ENCODE data around the gene TMEM63C.

The TMEM63C gene

GRCh38 chr14:77144412-77145115 lies 37.0 kb upstream of the TMEM63C start:
- H3K27ac Mint-ChIP-seq (ENCODE audit: low read depth): no peak overlapping the region

DNA sequence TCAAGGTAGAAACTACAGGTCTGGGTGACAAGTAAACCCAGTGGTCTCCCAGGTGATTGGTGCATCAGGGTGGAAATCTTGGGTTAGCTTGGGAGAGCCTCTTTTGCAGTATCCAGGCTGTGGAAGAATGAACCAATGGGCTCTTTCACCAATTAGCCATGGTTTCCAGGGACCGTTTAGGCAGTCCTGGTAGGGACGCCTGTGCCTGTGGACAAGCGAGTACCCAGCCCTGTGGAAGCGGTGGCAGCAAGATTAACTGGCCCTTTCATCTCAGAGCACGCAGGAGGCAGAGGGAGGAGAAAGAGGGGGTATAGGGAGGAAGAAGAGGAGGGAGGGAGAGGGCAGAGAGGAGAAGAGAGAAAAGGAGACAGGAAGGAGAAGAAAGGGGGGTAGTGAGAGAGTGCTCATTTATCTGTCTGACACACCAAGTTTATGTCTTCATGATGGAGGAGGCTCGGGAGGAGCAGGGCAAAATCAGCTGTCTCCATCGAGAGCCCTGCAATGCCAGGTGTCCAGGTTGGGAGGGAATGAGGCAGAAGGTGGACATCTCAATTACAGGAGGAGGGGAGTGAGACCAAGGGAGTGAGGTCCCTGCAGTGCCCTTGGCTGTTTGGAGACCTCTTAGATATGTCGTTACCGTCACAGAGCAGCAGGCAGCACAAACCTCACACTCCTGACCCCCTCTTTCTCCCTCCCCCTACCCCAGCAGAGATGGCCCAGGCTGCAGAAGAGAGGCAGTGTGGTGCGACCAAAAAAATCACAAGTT lies 35.4 kb upstream of the TMEM63C start:
- DNase-seq (ENCODE audit: low spot score in 2 of 2): no peak
- Mint-ChIP-seq H3K27ac (ENCODE audit: low read depth) (no peak overlapping the region), H3K4me3 (no peak overlapping the region), H3K9me3 (no peaks in the 10 kb centered on the region), H3K36me3 (ENCODE audit: insufficient read depth) (peaks cover 2% of the 10 kb centered on the region), H3K4me1 (no peaks in the 10 kb centered on the region), H3K27me3 (peaks cover 76% of the 10 kb centered on the region)
- no peak for ATAC-seq (replicated peaks; ENCODE audit: extremely low read depth, poor library complexity, severe bottlenecking)

More at GRCh38 chr14:77144412-77145115, 37.0 kb upstream of the TMEM63C start:
- Mint-ChIP-seq H3K9me3 (no peaks in the 10 kb centered on the region), H3K27me3 (peaks cover 83% of the 10 kb centered on the region), H3K36me3 (ENCODE audit: insufficient read depth) (peaks cover 2% of the 10 kb centered on the region), H3K4me3 (no peak overlapping the region), H3K4me1 (peaks cover 7% of the 10 kb centered on the region)
- DNase-seq (ENCODE audit: low spot score in 2 of 2): no peak
- no peak for ATAC-seq (replicated peaks; ENCODE audit: extremely low read depth, poor library complexity, severe bottlenecking)

DNA sequence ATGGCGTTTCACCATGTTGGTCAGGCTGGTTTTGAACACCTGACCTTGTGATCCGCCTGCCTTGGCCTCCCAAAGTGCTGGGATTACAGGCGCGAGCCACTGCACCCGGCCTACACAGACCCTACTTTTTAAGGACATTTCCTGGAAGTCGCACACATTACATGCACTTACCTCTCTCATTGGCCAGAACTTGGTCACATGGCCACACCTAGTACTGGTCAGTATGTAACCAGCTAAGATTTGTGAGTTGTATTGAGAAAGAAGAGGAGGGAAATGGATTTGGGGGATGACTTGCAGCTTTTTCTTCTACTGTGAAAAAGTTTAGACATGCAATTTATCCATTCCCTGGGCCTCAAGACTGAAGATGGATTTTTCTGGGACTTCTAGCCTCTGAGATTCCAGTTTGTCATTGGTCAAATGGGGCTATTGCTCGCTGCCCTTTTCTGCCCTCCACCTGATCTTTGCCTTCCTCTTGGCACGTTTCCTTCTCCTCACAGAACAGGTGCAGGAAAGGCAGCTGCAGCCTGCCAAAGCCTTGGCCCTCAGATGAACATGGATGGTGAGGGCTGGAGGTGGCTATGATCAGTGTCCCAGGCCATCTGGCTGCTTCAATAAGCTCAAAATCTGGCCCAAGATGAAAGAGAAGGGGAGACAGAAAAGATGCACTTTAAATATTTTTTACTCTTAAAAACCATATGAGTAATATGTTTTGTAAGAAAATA lies 32.9 kb upstream of the TMEM63C start:
- no peak overlapping the region for H3K27ac Mint-ChIP-seq (ENCODE audit: low read depth)
- no peaks in the 10 kb centered on the region for H3K36me3 Mint-ChIP-seq (ENCODE audit: insufficient read depth)
- H3K4me3 Mint-ChIP-seq: no peak overlapping the region
- H3K9me3 Mint-ChIP-seq: no peaks in the 10 kb centered on the region
- H3K27me3 Mint-ChIP-seq: peaks cover 76% of the 10 kb centered on the region
- ATAC-seq (replicated peaks; ENCODE audit: extremely low read depth, poor library complexity, severe bottlenecking): no peak
- DNase-seq (ENCODE audit: low spot score in 2 of 2): no peak
- no peaks in the 10 kb centered on the region for H3K4me1 Mint-ChIP-seq

GRCh38 chr14:77151245-77151644 lies 30.4 kb upstream of the TMEM63C start:
- peaks cover 76% of the 10 kb centered on the region for H3K27me3 Mint-ChIP-seq
- H3K36me3 Mint-ChIP-seq (ENCODE audit: insufficient read depth): no peaks in the 10 kb centered on the region
- no peak overlapping the region for H3K4me3 Mint-ChIP-seq
- H3K27ac Mint-ChIP-seq (ENCODE audit: low read depth): no peak overlapping the region
- no peaks in the 10 kb centered on the region for H3K9me3 Mint-ChIP-seq
- ATAC-seq (replicated peaks; ENCODE audit: extremely low read depth, poor library complexity, severe bottlenecking) (no peak), DNase-seq (ENCODE audit: low spot score in 2 of 2) (no peak)
- H3K4me1 Mint-ChIP-seq: no peaks in the 10 kb centered on the region

DNA sequence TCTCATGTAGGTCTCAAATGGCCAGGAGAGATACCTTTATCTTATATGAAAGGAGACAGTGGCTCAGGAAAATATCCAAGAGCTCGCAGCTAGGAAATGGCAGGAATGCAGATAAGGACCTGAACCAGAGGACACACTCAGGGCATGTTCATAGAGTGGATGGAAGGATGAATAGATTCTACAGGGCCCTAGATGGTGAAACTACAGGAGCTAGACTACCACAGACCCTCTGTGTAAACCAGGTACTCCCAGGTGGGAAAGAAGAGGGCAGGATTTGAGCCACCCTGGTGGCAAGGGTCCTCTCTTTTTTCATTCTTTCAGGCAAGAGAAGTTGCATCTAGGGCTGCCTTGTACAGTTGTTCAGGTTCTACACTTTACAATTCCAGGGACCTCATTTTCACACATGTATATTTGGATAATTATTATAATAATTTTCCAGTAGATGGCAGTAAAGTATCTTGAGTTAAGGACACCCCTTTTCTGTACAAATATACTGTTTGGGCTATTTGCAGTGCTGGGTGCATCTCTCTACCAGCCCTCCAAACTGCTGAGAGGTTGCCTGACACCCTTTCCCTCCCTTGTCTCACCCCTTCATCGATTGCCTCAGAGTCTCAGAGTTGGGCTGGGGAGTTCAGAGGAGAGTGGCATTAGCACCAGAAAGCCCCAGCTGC lies 29.5 kb upstream of the TMEM63C start:
- Mint-ChIP-seq H3K9me3 (no peaks in the 10 kb centered on the region), H3K4me3 (no peak overlapping the region), H3K27me3 (peaks cover 74% of the 10 kb centered on the region), H3K36me3 (ENCODE audit: insufficient read depth) (no peaks in the 10 kb centered on the region), H3K27ac (ENCODE audit: low read depth) (no peak overlapping the region), H3K4me1 (no peaks in the 10 kb centered on the region)
- DNase-seq (ENCODE audit: low spot score in 2 of 2): no peak
- no peak for ATAC-seq (replicated peaks; ENCODE audit: extremely low read depth, poor library complexity, severe bottlenecking)

GRCh38 chr14:77153802-77154201 lies 27.8 kb upstream of the TMEM63C start:
- Mint-ChIP-seq H3K9me3 (no peaks in the 10 kb centered on the region), H3K27me3 (peaks cover 72% of the 10 kb centered on the region), H3K36me3 (ENCODE audit: insufficient read depth) (no peaks in the 10 kb centered on the region), H3K4me1 (no peaks in the 10 kb centered on the region), H3K4me3 (no peak overlapping the region), H3K27ac (ENCODE audit: low read depth) (no peak overlapping the region)
- DNase-seq (ENCODE audit: low spot score in 2 of 2) (no peak), ATAC-seq (replicated peaks; ENCODE audit: extremely low read depth, poor library complexity, severe bottlenecking) (no peak)

GRCh38 chr14:77154421-77154820 lies 27.2 kb upstream of the TMEM63C start:
- no peak for DNase-seq (ENCODE audit: low spot score in 2 of 2)
- H3K36me3 Mint-ChIP-seq (ENCODE audit: insufficient read depth): no peaks in the 10 kb centered on the region
- H3K4me1 Mint-ChIP-seq: no peaks in the 10 kb centered on the region
- H3K27me3 Mint-ChIP-seq: peaks cover 72% of the 10 kb centered on the region
- H3K9me3 Mint-ChIP-seq: no peaks in the 10 kb centered on the region
- no peak overlapping the region for H3K4me3 Mint-ChIP-seq
- H3K27ac Mint-ChIP-seq (ENCODE audit: low read depth): no peak overlapping the region
- ATAC-seq (replicated peaks; ENCODE audit: extremely low read depth, poor library complexity, severe bottlenecking): no peak

DNA sequence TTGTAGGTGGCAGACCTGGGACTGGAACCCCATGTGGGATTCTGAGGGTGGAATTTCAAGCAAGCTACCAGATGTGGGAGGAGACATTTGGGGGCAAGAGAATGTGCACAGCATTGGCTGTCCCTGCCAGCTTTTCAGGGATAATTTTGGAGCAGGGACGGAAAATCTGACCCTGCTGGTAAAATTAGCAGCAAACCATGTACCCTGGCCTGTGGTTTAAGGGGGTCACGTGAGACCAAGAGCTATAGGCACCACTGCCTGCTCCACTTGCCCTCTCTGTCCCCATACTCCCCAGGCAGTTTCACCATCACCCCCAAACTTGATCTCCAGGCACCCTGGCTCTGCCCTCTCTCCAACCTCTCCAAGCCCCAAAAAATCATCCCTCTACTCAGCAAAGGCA lies 26.5 kb upstream of the TMEM63C start:
- Mint-ChIP-seq H3K36me3 (ENCODE audit: insufficient read depth) (no peaks in the 10 kb centered on the region), H3K9me3 (no peaks in the 10 kb centered on the region), H3K4me3 (no peak overlapping the region), H3K27ac (ENCODE audit: low read depth) (no peak overlapping the region), H3K27me3 (peaks cover 68% of the 10 kb centered on the region), H3K4me1 (no peaks in the 10 kb centered on the region)
- no peak for DNase-seq (ENCODE audit: low spot score in 2 of 2)
- ATAC-seq (replicated peaks; ENCODE audit: extremely low read depth, poor library complexity, severe bottlenecking): no peak

DNA sequence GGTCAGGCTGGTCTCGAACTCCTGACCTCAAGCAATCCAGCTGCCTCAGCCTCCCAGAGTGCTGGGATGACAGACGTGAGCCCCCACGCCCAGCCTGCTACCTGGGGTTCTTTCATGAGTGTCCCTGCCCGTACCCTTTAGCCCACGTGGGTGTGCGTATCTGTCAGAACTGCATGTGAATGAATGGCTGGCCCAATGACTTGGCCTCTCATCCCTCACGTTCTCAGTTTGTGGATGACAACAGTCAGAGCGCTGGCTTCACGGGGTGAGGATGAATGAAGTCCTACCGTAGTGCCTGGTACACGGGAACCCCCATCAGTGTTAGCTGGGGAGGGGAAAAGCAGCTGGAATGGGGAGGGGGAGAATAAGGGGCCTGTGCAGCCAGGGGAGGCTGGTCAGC lies 23.9 kb upstream of the TMEM63C start:
- H3K36me3 Mint-ChIP-seq (ENCODE audit: insufficient read depth): no peaks in the 10 kb centered on the region
- H3K27me3 Mint-ChIP-seq: peaks cover 74% of the 10 kb centered on the region
- no peaks in the 10 kb centered on the region for H3K4me1 Mint-ChIP-seq
- H3K9me3 Mint-ChIP-seq: no peaks in the 10 kb centered on the region
- no peak for DNase-seq (ENCODE audit: low spot score in 2 of 2)
- no peak overlapping the region for H3K27ac Mint-ChIP-seq (ENCODE audit: low read depth)
- no peak for ATAC-seq (replicated peaks; ENCODE audit: extremely low read depth, poor library complexity, severe bottlenecking)
- no peak overlapping the region for H3K4me3 Mint-ChIP-seq

GRCh38 chr14:77158175-77158881 lies 23.3 kb upstream of the TMEM63C start:
- Mint-ChIP-seq H3K4me3 (no peak overlapping the region), H3K9me3 (no peaks in the 10 kb centered on the region), H3K27ac (ENCODE audit: low read depth) (no peak overlapping the region), H3K36me3 (ENCODE audit: insufficient read depth) (no peaks in the 10 kb centered on the region), H3K27me3 (peaks cover 70% of the 10 kb centered on the region), H3K4me1 (no peaks in the 10 kb centered on the region)
- no peak for DNase-seq (ENCODE audit: low spot score in 2 of 2)
- ATAC-seq (replicated peaks; ENCODE audit: extremely low read depth, poor library complexity, severe bottlenecking): no peak

GRCh38 chr14:77158882-77159255 lies 22.7 kb upstream of the TMEM63C start:
- Mint-ChIP-seq H3K36me3 (ENCODE audit: insufficient read depth) (no peaks in the 10 kb centered on the region), H3K9me3 (no peaks in the 10 kb centered on the region), H3K4me3 (no peak overlapping the region), H3K27ac (ENCODE audit: low read depth) (no peak overlapping the region), H3K27me3 (peaks cover 65% of the 10 kb centered on the region), H3K4me1 (no peaks in the 10 kb centered on the region)
- no peak for ATAC-seq (replicated peaks; ENCODE audit: extremely low read depth, poor library complexity, severe bottlenecking)
- no peak for DNase-seq (ENCODE audit: low spot score in 2 of 2)

DNA sequence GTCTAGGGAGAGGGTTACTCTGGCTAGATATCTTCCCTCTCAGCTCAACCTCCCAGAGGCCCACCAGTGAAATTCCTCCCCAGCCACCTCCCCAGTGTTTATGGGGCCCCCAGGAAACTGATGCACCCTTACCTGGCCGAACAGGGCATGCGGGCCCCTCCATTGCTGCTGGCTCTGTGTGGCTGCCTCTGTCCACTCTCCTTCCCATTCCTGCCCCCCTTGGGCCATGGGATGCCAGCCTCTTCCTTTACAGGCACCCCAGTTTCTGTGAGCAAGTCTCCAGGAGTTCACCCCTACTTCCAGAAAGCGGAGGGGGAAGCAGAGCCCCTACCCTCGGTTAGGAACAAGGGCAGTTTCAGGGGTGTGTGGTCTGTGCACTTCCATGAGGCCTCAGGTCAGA lies 20.6 kb upstream of the TMEM63C start:
- ATAC-seq (replicated peaks; ENCODE audit: extremely low read depth, poor library complexity, severe bottlenecking): no peak
- DNase-seq (ENCODE audit: low spot score in 2 of 2): no peak
- H3K27me3 Mint-ChIP-seq: peaks cover 43% of the 10 kb centered on the region
- no peaks in the 10 kb centered on the region for H3K9me3 Mint-ChIP-seq
- no peaks in the 10 kb centered on the region for H3K4me1 Mint-ChIP-seq
- no peak overlapping the region for H3K27ac Mint-ChIP-seq (ENCODE audit: low read depth)
- H3K4me3 Mint-ChIP-seq: no peak overlapping the region
- no peaks in the 10 kb centered on the region for H3K36me3 Mint-ChIP-seq (ENCODE audit: insufficient read depth)
